Measurements from ENCODE around the gene SNRPF.

DNA sequence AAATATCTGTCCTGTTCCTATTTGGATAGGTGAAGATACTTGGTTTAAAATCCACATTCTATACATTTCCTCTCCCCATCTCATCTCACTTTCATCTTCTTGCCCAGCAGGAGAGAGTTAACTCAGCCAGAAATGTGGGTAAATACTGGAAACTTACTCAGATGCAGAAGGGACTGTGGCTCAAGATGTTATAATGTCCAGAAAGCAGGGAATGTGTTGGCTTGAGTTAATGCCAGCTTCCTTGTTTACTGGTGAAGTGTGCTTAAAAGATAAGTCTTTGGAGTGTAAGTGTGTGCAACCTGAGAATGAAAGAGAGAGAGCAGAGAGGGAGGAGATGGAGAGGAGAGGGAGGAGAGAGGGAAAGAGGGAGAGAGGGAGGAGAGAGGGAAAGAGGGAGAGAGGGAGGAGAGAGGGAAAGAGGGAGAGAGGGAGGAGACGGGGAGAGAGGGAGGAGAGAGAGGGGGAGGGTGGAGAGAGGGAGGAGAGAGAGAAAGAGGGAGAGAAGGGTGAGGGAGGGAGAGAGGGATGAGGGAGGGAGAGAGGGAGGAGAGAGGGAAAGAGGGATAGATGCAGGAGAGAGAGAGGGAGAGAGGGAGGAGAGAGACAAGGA is 22.0 kb upstream of the SNRPF start:
- no peak for TF ChIP-seq CTCF (IDR thresholded peaks at IDR 0.05; ENCODE audit: low read depth, low read length)
- TF ChIP-seq POLR2A (IDR thresholded peaks at IDR 0.05; ENCODE audit: extremely low read depth, insufficient read length) = no peak
- TF ChIP-seq, protein P1, sequence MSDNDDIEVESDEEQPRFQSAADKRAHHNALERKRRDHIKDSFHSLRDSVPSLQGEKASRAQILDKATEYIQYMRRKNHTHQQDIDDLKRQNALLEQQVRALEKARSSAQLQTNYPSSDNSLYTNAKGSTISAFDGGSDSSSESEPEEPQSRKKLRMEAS (IDR thresholded peaks at IDR 0.05; ENCODE audit: low read depth, low read length) = no peak
- TF ChIP-seq MYC (IDR thresholded peaks at IDR 0.05; ENCODE audit: low read depth, low read length) = no peak
